Activated CD4-positive, alpha-beta T cell treated with anti-CD3 and anti-CD28 coated beads, Interleukin-2, amount 10 ng/mL, durations not matched to agents 24 days and 14 days (primary cell): Measurements from ENCODE around the gene HFE. TPM values are rescaled to one million over a fixed set of nuclear protein-coding genes. Genes with fewer than 3 reads are reported as not detected.
"Not testable (repeated sequence)": the region's sequence is repeated elsewhere in the genome, so short reads cannot be mapped to it uniquely, and the experiment has no call there.

Source experiments
- DNase-seq: peaks from one replicate; pipeline ENCODE4 v3.0.0; 2022
- H3K27ac Mint-ChIP-seq: one replicate; pipeline ENCODE4 v1.8.0; 2022; ENCODE audit warnings: mild to moderate bottlenecking, mixed read lengths
- H3K27me3 Mint-ChIP-seq: one replicate; pipeline ENCODE4 v1.8.0; 2022; ENCODE audit warnings: mixed read lengths
- H3K36me3 Mint-ChIP-seq: one replicate; pipeline ENCODE4 v1.8.0; 2022; ENCODE audit warnings: low read depth, mild to moderate bottlenecking, mixed read lengths
- H3K4me1 Mint-ChIP-seq: one replicate; pipeline ENCODE4 v1.8.0; 2021; ENCODE audit warnings: mixed read lengths
- H3K4me3 Mint-ChIP-seq: one replicate; pipeline ENCODE4 v1.8.0; 2022; ENCODE audit warnings: mild to moderate bottlenecking, moderate library complexity, mixed read lengths
- H3K9me3 Mint-ChIP-seq: one replicate; pipeline ENCODE4 v1.8.0; 2021; ENCODE audit warnings: mixed read lengths
- intact Hi-C: fragments of 100-400 bp; cut with micrococcal nuclease; formaldehyde crosslinking; loops from one replicate; pipeline ENCODE4 v1.15.1; 2023
- total RNA-seq: library from RNA; stranded (reverse); gene quantifications from 2 replicates; pipeline ENCODE4 v1.2.3, GENCODE V29; 2022

The HFE gene
- total RNA-seq, 1 donor from 2014 or later: 0.12 TPM

DNA sequence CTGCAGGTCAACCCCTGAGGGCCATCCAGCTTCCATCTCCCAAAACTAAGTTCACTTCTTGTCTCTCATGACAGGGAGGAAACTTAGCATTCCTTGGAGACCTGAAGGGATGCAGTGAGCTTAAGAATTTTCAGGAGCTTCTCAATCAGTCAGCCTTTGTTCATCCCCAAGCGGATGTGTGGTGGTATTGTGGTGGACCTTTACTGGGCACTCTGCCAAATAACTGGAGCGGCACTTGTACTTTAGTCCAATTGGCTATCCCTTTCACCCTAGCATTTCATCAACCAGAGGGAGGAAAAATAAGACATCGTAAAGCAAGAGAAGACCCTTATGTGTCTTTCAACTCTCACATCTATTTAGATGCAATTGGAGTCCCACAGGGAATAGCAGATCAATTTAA, 9.2 kb upstream of the HFE start:
- H3K27ac Mint-ChIP-seq, H3K4me3 Mint-ChIP-seq, intact Hi-C loops, H3K4me1 Mint-ChIP-seq, H3K36me3 Mint-ChIP-seq, DNase-seq, H3K9me3 Mint-ChIP-seq: not testable (repeated sequence)
- H3K27me3 Mint-ChIP-seq: peaks cover 18% of the 10 kb centered on the region

DNA sequence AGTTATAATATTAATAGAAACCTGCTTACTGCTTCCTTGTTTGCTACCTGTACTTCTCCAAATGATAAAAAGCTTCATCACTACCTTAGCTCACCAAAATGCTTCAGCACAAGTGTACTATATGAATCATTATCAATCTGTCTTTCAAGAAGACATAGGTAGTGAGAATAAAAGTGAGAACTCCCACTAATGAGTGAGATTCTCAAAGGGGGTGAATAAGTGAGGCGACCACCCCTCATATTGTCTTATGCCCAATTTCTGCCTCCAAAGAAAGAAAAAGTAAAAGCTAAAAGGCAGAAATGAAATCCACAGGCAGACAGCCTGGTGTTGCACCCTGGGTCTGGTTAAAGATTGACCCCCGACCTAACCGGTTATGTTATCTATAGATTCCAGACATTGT, 6.1 kb upstream of the HFE start:
- H3K36me3 Mint-ChIP-seq, H3K4me1 Mint-ChIP-seq, H3K27ac Mint-ChIP-seq, intact Hi-C loops, DNase-seq, H3K4me3 Mint-ChIP-seq, H3K9me3 Mint-ChIP-seq: not testable (repeated sequence)
- H3K27me3 Mint-ChIP-seq: peaks cover 14% of the 10 kb centered on the region

DNA sequence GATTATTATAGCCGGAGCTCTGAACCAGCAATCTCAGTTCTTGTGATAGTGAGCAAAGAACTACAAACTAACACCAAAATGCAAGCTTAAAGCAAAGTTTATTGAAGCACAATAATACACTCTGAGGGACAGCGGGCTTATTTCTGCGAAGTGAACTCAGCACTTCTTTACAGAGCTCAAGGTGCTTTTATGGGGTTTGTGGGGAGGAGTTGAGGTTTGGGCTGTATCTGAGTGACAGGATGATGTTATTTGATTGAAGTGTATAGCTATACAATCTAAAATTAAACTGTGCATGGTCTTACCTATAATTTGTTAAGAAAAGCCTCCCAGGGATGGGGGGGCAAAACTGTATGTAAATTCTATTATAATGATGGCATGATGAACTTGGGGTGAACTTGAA, 1.0 kb upstream of the HFE start:
- H3K4me1 Mint-ChIP-seq: peaks cover 38% of the 10 kb centered on the region
- peaks cover 4% of the 10 kb centered on the region for H3K9me3 Mint-ChIP-seq
- peak overlapping the region; percentile 55 for H3K4me3 Mint-ChIP-seq
- intact Hi-C loops: loop anchor here (2.0 kb wide), 1 partner anchor 17 kb away; a partner anchor contains a TSS
- DNase-seq: peak; percentile 87
- H3K27me3 Mint-ChIP-seq: peaks cover 6% of the 10 kb centered on the region
- peaks cover 3% of the 10 kb centered on the region for H3K36me3 Mint-ChIP-seq
- peak overlapping the region; percentile 41 for H3K27ac Mint-ChIP-seq

DNA sequence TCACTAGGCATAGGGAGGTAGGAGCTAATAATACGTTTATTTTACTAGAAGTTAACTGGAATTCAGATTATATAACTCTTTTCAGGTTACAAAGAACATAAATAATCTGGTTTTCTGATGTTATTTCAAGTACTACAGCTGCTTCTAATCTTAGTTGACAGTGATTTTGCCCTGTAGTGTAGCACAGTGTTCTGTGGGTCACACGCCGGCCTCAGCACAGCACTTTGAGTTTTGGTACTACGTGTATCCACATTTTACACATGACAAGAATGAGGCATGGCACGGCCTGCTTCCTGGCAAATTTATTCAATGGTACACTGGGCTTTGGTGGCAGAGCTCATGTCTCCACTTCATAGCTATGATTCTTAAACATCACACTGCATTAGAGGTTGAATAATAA, 1.1 kb downstream of the HFE start:
- Mint-ChIP-seq H3K9me3 (no peaks in the 10 kb centered on the region), H3K27me3 (no peaks in the 10 kb centered on the region), H3K27ac (peak overlapping the region; percentile 19), H3K36me3 (no peaks in the 10 kb centered on the region), H3K4me3 (peak overlapping the region; percentile 83), H3K4me1 (peaks cover 45% of the 10 kb centered on the region)
- DNase-seq: no peak
- intact Hi-C loops: no loop called here

DNA sequence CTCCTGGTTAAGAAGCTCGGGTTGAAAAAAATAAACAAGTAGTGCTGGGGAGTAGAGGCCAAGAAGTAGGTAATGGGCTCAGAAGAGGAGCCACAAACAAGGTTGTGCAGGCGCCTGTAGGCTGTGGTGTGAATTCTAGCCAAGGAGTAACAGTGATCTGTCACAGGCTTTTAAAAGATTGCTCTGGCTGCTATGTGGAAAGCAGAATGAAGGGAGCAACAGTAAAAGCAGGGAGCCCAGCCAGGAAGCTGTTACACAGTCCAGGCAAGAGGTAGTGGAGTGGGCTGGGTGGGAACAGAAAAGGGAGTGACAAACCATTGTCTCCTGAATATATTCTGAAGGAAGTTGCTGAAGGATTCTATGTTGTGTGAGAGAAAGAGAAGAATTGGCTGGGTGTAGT, 2.0 kb downstream of the HFE start:
- Mint-ChIP-seq H3K27me3 (no peaks in the 10 kb centered on the region), H3K36me3 (no peaks in the 10 kb centered on the region), H3K4me3 (no peak overlapping the region), H3K27ac (no peak overlapping the region), H3K9me3 (no peaks in the 10 kb centered on the region), H3K4me1 (peaks cover 48% of the 10 kb centered on the region)
- peak; percentile 53 for DNase-seq
- intact Hi-C loops: no loop called here

DNA sequence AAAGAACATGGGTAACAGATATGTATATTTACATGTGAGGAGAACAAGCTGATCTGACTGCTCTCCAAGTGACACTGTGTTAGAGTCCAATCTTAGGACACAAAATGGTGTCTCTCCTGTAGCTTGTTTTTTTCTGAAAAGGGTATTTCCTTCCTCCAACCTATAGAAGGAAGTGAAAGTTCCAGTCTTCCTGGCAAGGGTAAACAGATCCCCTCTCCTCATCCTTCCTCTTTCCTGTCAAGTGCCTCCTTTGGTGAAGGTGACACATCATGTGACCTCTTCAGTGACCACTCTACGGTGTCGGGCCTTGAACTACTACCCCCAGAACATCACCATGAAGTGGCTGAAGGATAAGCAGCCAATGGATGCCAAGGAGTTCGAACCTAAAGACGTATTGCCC, 5.2 kb downstream of the HFE start:
- H3K27ac Mint-ChIP-seq: no peak overlapping the region
- peaks cover 2% of the 10 kb centered on the region for H3K27me3 Mint-ChIP-seq
- intact Hi-C loops: no loop called here

DNA sequence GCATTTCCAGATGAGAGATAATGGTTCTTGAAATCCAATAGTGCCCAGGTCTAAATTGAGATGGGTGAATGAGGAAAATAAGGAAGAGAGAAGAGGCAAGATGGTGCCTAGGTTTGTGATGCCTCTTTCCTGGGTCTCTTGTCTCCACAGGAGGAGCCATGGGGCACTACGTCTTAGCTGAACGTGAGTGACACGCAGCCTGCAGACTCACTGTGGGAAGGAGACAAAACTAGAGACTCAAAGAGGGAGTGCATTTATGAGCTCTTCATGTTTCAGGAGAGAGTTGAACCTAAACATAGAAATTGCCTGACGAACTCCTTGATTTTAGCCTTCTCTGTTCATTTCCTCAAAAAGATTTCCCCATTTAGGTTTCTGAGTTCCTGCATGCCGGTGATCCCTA, 6.8 kb downstream of the HFE start:
- H3K36me3 Mint-ChIP-seq: no peaks in the 10 kb centered on the region
- intact Hi-C loops: no loop called here
- no peaks in the 10 kb centered on the region for H3K9me3 Mint-ChIP-seq
- no peak overlapping the region for H3K4me3 Mint-ChIP-seq
- H3K4me1 Mint-ChIP-seq: peaks cover 29% of the 10 kb centered on the region
- H3K27ac Mint-ChIP-seq: peak overlapping the region; percentile 51
- no peak for DNase-seq
- H3K27me3 Mint-ChIP-seq: peaks cover 7% of the 10 kb centered on the region

More for the DNA sequence above, 5.2 kb downstream of the HFE start:
- peak; percentile 53 for DNase-seq
- no peaks in the 10 kb centered on the region for H3K36me3 Mint-ChIP-seq
- H3K9me3 Mint-ChIP-seq: no peaks in the 10 kb centered on the region
- H3K4me1 Mint-ChIP-seq: peaks cover 41% of the 10 kb centered on the region
- H3K4me3 Mint-ChIP-seq: no peak overlapping the region

DNA sequence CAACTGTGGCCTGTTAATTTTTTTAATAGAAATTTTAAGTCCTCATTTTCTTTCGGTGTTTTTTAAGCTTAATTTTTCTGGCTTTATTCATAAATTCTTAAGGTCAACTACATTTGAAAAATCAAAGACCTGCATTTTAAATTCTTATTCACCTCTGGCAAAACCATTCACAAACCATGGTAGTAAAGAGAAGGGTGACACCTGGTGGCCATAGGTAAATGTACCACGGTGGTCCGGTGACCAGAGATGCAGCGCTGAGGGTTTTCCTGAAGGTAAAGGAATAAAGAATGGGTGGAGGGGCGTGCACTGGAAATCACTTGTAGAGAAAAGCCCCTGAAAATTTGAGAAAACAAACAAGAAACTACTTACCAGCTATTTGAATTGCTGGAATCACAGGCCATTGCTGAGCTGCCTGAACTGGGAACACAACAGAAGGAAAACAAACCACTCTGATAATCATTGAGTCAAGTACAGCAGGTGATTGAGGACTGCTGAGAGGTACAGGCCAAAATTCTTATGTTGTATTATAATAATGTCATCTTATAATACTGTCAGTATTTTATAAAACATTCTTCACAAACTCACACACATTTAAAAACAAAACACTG, 10.1 kb downstream of the HFE start:
- Mint-ChIP-seq H3K4me1 (peaks cover 12% of the 10 kb centered on the region), H3K27ac (no peak overlapping the region), H3K27me3 (peaks cover 10% of the 10 kb centered on the region), H3K4me3 (no peak overlapping the region), H3K9me3 (no peaks in the 10 kb centered on the region), H3K36me3 (no peaks in the 10 kb centered on the region)
- DNase-seq: peak; percentile 91
- intact Hi-C loops: loop anchor here (1.0 kb wide), 1 partner anchor 31 kb away; no protein-coding TSS in a partner anchor

DNA sequence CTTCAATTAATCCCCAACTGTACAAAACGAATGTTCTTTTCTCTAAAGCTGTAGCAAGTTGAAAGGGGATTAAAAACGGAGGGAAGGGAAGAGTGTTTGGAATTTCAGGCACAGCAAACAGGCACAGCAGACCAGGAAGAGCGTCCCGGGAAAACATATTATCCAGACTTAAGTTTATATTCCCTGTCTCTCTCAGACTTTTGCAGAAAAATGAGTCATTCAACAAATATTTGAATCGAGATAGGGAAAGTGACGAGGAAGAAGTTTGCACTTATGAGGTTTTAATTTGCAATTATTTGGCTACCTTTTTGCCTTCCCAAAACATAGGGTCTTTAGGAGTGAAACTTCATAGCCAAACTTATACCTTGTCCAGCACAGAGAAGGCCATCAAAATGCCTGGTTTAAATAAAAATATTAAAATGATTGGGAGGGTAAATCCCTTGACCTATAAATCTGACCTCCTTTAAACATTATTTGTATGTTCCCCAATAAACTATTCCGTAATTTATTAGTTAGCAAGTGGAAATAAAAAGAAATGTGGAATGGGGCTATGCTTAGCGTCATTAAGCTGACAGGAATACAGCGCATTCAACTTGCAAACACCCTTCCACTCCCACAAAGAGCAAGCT, 16.0 kb downstream of the HFE start:
- Mint-ChIP-seq H3K36me3 (peaks cover 2% of the 10 kb centered on the region), H3K27ac (peak overlapping the region; percentile 94), H3K4me3 (peak overlapping the region; percentile 85), H3K9me3 (no peaks in the 10 kb centered on the region), H3K27me3 (peaks cover 5% of the 10 kb centered on the region), H3K4me1 (peaks cover 19% of the 10 kb centered on the region)
- intact Hi-C loops: loop anchor here (1.0 to 2.0 kb wide), 3 partner anchors 16 to 71 kb away; partner anchors contain the start of gene HFE
- DNase-seq: no peak

DNA sequence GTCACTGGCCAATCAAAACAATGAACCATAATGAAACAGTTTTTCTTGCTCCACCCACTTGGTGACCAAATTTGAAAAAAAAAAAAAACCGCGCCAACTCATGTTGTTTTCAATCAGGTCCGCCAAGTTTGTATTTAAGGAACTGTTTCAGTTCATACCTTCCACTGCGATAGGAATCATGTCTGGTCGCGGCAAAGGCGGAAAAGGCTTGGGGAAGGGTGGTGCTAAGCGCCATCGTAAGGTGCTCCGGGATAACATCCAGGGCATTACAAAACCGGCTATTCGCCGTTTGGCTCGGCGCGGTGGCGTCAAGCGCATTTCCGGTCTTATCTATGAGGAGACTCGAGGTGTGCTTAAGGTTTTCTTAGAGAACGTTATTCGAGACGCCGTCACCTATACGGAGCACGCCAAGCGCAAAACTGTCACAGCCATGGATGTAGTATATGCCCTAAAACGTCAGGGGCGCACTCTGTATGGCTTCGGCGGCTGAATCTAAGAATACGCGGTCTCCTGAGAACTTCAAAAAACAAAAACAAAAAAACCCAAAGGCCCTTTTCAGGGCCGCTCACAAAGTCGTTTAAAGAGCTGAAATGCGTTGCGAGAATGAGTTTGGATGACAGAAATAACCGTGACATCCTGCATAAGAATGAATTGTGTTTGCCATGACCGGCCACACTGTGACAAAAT, 16.7 kb downstream of the HFE start:
- peaks cover 2% of the 10 kb centered on the region for H3K36me3 Mint-ChIP-seq
- DNase-seq: peak; percentile 97
- peaks cover 5% of the 10 kb centered on the region for H3K27me3 Mint-ChIP-seq
- peak overlapping the region; percentile 85 for H3K4me3 Mint-ChIP-seq
- intact Hi-C loops: loop anchor here (1.0 to 2.0 kb wide), 5 partner anchors 17 to 72 kb away; partner anchors contain the start of gene HFE
- peak overlapping the region; percentile 94 for H3K27ac Mint-ChIP-seq
- peaks cover 19% of the 10 kb centered on the region for H3K4me1 Mint-ChIP-seq
- H3K9me3 Mint-ChIP-seq: no peaks in the 10 kb centered on the region

DNA sequence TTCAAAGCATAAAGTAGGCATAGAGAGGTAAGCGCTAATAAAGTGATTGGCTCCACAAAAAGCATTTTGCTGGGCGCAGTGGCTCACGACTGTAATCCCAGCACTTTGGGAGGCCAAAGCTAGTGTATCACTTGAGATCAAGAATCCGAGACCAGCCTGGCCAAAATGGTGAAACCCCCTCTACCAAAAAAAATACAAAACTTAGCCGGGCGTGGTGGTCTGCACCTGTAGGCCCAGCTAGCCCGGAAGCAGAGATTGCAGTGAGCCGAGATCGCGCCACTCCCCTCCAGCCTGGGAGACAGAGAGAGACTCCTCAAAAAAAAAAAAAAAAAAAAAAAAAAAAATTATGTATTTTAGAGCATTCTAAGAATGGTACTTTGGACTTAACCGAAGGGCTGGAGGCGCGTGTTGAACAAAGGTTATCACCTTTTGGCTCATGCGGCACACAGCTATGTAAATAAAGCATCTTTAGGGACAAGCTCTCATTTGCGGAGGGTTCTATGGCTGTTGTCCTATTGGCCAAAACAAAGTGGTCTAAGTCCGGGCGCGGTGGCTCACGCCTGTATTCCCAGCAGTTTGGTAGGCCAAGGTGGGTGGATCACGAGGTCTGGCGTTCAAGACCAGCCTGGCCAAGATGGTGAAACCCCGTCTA, 17.4 kb downstream of the HFE start:
- H3K4me3 Mint-ChIP-seq: peak overlapping the region; percentile 85
- intact Hi-C loops: loop anchor here (1.0 kb wide), 2 partner anchors 19 to 53 kb away; a partner anchor contains a TSS
- DNase-seq: peak; percentile 70
- peak overlapping the region; percentile 94 for H3K27ac Mint-ChIP-seq
- H3K36me3 Mint-ChIP-seq: peaks cover 2% of the 10 kb centered on the region
- H3K9me3 Mint-ChIP-seq: no peaks in the 10 kb centered on the region
- H3K27me3 Mint-ChIP-seq: peaks cover 2% of the 10 kb centered on the region
- peaks cover 19% of the 10 kb centered on the region for H3K4me1 Mint-ChIP-seq

DNA sequence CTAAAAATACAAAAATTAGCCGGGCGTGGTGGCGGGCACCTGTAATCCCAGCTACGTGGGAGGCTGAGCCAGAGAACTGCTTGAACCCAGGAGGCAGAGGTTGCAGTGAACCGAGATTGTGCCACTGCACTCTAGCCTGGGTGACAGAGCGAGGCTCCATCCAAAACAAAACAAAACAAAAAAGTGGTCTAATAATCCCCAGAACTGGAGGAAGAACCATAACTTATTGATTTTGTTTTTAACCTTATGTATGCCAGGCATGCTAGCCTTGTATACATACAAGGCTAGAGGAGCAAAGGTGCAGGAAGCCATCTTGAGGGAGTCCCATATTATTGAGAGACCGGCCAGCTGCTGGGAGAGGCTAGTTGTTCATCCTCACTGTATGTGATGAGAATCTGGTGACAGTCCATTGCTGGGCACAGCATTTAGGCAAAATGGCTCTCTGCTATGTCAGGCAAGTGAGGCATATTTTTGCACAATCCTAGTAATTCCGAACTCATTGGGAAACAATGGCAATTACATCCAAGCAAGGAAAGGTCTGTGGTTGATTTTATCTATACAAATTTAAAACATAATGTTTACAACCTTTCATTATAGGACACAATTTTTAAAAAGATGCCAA, 18.0 kb downstream of the HFE start:
- peaks cover 2% of the 10 kb centered on the region for H3K36me3 Mint-ChIP-seq
- H3K27ac Mint-ChIP-seq: peak overlapping the region; percentile 37
- no peak for DNase-seq
- H3K4me3 Mint-ChIP-seq: peak overlapping the region; percentile 19
- H3K4me1 Mint-ChIP-seq: peaks cover 21% of the 10 kb centered on the region
- intact Hi-C loops: no loop called here
- H3K27me3 Mint-ChIP-seq: peaks cover 2% of the 10 kb centered on the region
- H3K9me3 Mint-ChIP-seq: no peaks in the 10 kb centered on the region

DNA sequence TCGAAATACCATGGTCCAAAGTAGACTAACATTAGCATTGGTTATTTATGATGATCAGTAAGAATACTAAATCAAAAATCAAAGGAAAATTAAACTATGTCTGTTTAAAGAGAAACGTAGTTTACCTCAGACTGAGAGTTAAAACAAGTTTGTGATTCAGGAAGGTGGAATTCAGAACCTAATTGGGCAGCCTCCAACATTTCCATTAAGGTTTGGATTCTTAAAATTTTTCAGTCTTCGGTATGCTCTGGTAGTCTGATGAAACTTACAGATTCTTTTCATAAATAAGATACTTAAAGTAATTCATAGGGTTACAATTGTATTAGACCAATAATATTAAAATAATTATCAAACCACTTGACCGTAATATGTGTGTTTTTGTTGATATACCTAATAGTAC, 18.6 kb downstream of the HFE start:
- H3K36me3 Mint-ChIP-seq: peaks cover 2% of the 10 kb centered on the region
- intact Hi-C loops: no loop called here
- peaks cover 2% of the 10 kb centered on the region for H3K27me3 Mint-ChIP-seq
- H3K27ac Mint-ChIP-seq: no peak overlapping the region
- no peaks in the 10 kb centered on the region for H3K9me3 Mint-ChIP-seq
- H3K4me1 Mint-ChIP-seq: peaks cover 21% of the 10 kb centered on the region
- no peak overlapping the region for H3K4me3 Mint-ChIP-seq
- no peak for DNase-seq
